Activated T-cell treated with anti-CD3 and anti-CD28 coated beads, Interleukin-2, amount 50 U/mL, for 4 hours (primary cell): ENCODE data around the gene SIL1. TPM values are rescaled to one million over a fixed set of nuclear protein-coding genes. Genes with fewer than 3 reads are reported as not detected.
"Not testable (repeated sequence)": the region's sequence is repeated elsewhere in the genome, so short reads cannot be mapped to it uniquely, and the experiment has no call there.

Experiments
- ATAC-seq, 2 donors: fragments of 200-7000 bp; cut with Tn5 transposase; one replicate each; pipeline ENCODE4 v1.10.0; 2021
- DNase-seq: peaks from one replicate; pipeline ENCODE4 v3.0.0-alpha.2; 2020
- H3K27me3 Mint-ChIP-seq: one replicate; pipeline ENCODE4 v1.8.0; 2021; ENCODE audit warnings: low read depth, mixed read lengths
- H3K36me3 Mint-ChIP-seq: one replicate; pipeline ENCODE4 v1.8.0; 2022; ENCODE audit warnings: mixed read lengths; ENCODE audit not compliant: insufficient read depth
- H3K4me1 Mint-ChIP-seq: one replicate; pipeline ENCODE4 v1.8.0; 2021; ENCODE audit warnings: low read depth, mixed read lengths
- H3K4me3 Mint-ChIP-seq: one replicate; pipeline ENCODE4 v1.8.0; 2021; ENCODE audit warnings: mild to moderate bottlenecking, moderate library complexity, mixed read lengths
- H3K9me3 Mint-ChIP-seq: one replicate; pipeline ENCODE4 v1.8.0; 2021; ENCODE audit warnings: mixed read lengths
- total RNA-seq, 3 donors: library from RNA; stranded (reverse); gene quantifications; one replicate each; pipeline ENCODE4 v1.2.1, GENCODE V29; 2021

Gene SIL1
- total RNA-seq, 3 donors from 2014 or later = 17.8 to 26.1 (median 22.9) TPM

DNA sequence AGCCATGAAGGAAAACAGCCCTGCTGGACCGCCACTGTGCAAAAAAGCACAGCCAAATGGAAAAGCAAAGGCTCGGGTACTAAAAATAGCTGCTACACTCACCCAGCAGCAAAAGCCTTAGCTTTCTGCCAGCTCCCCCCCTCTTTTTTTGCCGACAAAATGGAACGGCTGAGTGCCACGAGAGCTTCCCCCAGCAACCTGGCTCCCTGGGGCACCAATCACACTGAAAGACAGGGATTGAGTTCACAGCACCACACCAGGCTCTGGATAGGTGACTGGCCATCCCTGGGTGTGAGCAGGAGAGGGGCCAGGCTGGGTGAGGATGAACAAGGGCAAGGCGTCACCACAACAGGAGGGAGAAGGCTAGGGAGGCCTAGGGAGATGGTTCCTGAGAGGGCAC, 66.7 kb downstream of the SIL1 start:
- Mint-ChIP-seq H3K36me3 (peaks cover 14% of the 10 kb centered on the region), H3K4me3 (no peak overlapping the region), H3K9me3 (no peaks in the 10 kb centered on the region), H3K27me3 (no peaks in the 10 kb centered on the region), H3K4me1 (no peaks in the 10 kb centered on the region)
- ATAC-seq = no peak
- DNase-seq = no peak

DNA sequence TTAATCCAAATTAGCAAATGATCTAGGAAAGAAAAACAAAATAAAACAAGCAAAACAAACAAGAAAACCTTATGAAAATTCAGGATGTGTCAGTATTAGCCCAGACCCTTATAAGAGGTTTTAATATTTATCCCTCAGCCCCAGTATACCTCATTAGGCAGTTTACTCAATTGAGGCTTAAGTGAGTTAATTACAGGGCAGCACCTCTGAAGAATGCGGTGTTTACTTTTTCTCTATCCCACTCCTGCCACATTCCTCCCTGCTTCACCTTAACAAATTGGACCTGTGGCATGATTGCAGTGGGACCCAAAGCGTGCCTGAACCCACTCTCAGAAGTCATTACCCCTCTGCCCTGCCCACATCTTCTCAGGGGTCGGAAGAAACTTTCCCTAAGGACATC, 67.1 kb downstream of the SIL1 start:
- H3K4me3 Mint-ChIP-seq = no peak overlapping the region
- no peaks in the 10 kb centered on the region for H3K4me1 Mint-ChIP-seq
- DNase-seq (no peak), ATAC-seq (no peak)
- H3K9me3 Mint-ChIP-seq = no peaks in the 10 kb centered on the region
- H3K27me3 Mint-ChIP-seq = no peaks in the 10 kb centered on the region
- peaks cover 14% of the 10 kb centered on the region for H3K36me3 Mint-ChIP-seq

DNA sequence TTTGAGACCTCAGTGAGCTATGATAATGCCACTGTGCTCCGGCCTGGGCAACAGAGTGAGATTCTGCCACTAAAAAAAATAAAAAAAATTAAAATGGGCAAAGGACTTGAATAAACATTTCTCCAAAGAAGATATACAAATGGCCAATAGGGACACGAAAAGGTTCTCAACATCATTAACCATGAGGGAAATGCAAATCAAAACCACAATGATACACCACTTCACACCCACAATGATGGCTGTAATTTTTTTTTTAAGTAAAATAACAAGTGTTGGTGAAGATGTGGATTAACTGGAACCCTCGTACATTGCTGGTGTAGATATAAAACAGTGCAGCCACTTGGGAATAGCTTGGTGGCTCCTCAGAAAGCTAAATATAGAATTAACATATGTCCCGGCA, 68.0 kb downstream of the SIL1 start:
- DNase-seq = no peak
- Mint-ChIP-seq H3K4me3 (no peak overlapping the region), H3K27me3 (no peaks in the 10 kb centered on the region), H3K9me3 (no peaks in the 10 kb centered on the region), H3K36me3 (peaks cover 18% of the 10 kb centered on the region), H3K4me1 (no peaks in the 10 kb centered on the region)
- ATAC-seq = no peak

DNA sequence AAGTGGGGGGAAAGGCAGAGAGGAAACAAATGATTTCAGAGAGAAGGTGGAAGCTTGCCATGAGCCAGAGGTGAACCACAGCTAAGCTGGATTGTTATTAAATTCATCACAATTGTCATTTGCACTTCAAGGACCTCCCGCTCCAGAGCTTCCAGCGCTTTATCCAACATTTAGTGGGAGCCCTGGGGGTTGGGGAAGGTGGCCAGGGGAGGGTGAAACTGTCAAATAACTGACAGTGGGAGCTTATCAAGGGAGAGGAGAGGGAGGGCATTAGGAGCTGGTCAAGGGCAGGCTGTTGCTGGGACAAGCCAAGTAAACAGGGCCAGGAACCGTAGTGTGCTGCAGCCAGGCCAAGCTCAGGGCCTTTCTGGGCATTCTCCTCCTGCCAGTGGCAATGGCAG, 71.5 kb downstream of the SIL1 start:
- Mint-ChIP-seq H3K4me3 (no peak overlapping the region), H3K36me3 (peaks cover 26% of the 10 kb centered on the region), H3K4me1 (no peaks in the 10 kb centered on the region), H3K9me3 (no peaks in the 10 kb centered on the region), H3K27me3 (no peaks in the 10 kb centered on the region)
- no peak for DNase-seq
- ATAC-seq = no peak

DNA sequence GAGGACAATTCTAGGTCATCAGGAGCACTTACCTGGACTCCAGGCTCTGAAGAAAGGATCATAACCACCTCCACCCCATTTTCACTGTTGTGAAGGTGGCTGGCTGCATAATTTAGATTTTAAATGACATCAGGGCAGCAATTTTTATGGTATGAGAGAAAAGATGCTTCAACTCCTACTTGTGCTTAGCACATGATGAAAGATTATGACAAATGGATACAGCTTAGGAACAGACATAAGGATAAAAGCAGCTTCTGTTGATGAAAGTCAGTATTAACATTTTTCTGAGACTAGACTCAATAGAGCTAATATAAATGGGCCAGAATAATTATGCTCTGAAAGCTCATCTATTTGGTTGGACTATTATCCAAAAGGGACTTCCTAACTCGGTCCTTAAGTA, 72.2 kb downstream of the SIL1 start:
- Mint-ChIP-seq H3K4me1 (no peaks in the 10 kb centered on the region), H3K36me3 (peaks cover 26% of the 10 kb centered on the region)
- ATAC-seq = no peak

DNA sequence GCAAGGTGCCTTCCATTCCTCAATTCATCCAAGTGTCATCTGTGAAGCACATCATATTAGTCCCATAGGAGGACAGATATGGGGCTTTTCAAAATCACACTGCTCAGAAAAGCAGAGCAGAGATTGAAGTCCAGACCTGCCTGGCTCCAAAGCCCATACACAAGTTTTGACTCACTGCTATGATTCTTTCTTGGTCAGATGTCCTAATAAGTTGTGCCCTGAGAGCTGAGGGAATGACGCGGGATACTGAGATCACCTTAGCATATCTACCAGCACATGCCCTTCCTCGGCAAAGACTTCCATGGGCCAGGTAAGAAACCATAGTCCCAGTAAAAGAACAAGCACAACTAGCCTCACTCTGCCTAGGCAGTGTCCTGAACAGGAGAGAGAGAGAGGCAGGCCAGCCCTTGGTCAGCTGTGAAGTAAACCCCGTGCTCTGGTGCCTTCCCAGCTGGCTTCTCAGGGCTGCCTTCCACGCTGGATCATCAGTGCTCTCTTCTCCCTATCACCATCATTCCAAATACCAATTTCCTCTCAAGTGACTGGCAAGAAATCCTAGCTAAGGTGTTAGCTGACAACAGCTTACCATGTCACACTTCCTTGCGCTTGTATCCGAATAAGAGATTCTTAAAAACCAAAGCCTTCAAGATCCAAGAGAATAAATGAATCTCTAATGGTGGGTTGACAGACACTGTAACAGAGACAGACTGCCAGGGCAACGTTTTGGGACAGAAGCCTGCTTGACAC, 73.2 kb downstream of the SIL1 start:
- no peak for DNase-seq
- no peaks in the 10 kb centered on the region for H3K9me3 Mint-ChIP-seq
- H3K36me3 Mint-ChIP-seq = peaks cover 32% of the 10 kb centered on the region
- H3K4me3 Mint-ChIP-seq = no peak overlapping the region
- ATAC-seq = no peak
- H3K27me3 Mint-ChIP-seq = no peaks in the 10 kb centered on the region
- H3K4me1 Mint-ChIP-seq = no peaks in the 10 kb centered on the region

More for the DNA sequence above, 72.2 kb downstream of the SIL1 start:
- DNase-seq = no peak
- Mint-ChIP-seq H3K4me3 (no peak overlapping the region), H3K27me3 (no peaks in the 10 kb centered on the region), H3K9me3 (no peaks in the 10 kb centered on the region)

DNA sequence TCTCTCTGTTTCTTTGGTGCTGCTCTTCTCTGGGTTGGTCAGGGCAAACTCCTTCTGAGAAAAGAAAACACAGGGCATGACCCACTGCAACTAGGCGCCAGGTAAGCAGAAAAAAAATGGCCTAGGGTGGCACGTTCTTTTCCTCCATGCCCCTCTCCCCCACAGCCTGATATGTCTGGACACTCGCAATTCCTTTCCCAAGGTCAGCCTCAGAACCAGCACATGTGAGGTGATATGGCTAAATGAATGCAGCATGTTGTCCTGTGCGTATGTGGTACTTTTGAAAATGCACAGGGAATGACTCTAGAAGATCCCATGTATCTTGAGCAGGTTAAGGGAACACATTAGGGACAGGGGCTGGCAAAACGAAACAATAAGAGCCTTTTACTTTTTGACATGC, 77.0 kb downstream of the SIL1 start:
- ATAC-seq (no peak), DNase-seq (no peak)
- no peaks in the 10 kb centered on the region for H3K4me1 Mint-ChIP-seq
- no peaks in the 10 kb centered on the region for H3K27me3 Mint-ChIP-seq
- H3K36me3 Mint-ChIP-seq = peaks cover 35% of the 10 kb centered on the region
- H3K4me3 Mint-ChIP-seq = no peak overlapping the region
- H3K9me3 Mint-ChIP-seq = no peaks in the 10 kb centered on the region

DNA sequence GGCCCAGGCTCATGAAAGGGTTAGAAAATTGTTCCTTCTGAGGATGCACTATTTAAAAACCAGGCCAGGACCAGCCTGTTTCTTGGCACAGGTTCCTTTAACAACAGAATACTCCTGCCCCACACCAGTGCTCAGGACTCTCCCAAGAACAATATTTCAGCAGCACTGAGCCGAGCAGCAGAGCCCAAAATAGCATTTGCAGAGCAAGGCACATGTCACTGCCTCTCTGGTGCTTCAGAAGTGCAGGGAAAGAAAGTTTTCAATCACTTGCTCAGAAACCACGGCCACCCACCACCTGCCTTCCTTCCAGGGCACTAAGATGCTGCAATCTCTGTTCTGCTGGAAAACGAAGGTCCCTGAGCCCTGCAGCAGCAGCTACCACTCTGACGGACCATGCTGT, 77.6 kb downstream of the SIL1 start:
- no peaks in the 10 kb centered on the region for H3K4me1 Mint-ChIP-seq
- H3K9me3 Mint-ChIP-seq = no peaks in the 10 kb centered on the region
- no peak overlapping the region for H3K4me3 Mint-ChIP-seq
- H3K27me3 Mint-ChIP-seq = no peaks in the 10 kb centered on the region
- DNase-seq (no peak), ATAC-seq (no peak)
- H3K36me3 Mint-ChIP-seq = peaks cover 35% of the 10 kb centered on the region

DNA sequence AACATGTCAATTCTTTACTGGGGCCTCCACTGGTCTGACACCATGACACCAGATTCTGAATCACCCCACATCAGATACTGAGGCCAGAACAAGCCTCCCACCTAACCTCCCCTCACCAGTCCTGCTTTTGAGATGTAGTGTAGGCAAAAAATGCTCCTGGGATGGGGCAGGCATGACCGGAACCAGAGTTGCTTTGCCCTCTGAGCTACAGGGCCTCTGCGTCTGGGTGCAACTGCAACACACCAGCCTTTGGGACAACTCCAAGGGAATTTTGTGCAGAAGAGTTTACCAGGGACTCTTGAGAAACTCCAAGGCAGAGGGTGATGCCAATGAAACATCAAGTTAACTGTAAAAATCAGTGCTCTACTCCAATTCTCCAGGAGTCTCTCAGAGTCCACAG, 79.4 kb downstream of the SIL1 start:
- Mint-ChIP-seq H3K4me1 (no peaks in the 10 kb centered on the region), H3K36me3 (peaks cover 35% of the 10 kb centered on the region), H3K4me3 (no peak overlapping the region), H3K27me3 (no peaks in the 10 kb centered on the region), H3K9me3 (no peaks in the 10 kb centered on the region)
- DNase-seq (no peak), ATAC-seq (no peak)

DNA sequence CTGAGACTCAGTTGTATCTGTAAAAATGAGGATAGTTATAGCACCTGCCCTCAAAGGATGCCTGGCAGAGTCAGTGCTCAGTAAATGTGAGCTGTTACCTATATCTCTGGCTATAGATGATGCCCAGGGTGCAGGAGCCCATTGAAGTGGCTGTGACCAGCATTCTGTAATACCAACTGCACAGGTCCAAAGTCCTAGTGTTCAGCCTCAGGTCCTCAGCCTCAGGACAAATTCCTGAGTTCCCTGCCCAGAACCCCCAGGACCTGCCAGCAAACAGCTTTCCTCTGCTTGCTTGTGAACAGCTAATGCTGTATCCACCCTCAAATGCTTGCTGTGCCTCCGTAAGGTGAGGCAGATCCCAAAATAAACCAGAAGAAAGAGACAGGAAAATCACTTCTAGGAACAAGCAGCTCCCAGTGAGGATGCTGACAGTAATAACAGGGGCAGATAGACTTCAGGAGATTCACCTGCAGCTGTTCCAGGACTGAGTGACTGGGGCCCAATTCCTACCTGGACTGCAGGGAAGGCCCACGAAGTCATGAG, 80.8 kb downstream of the SIL1 start:
- H3K9me3 Mint-ChIP-seq = no peaks in the 10 kb centered on the region
- DNase-seq (no peak), ATAC-seq (no peak)
- H3K27me3 Mint-ChIP-seq = no peaks in the 10 kb centered on the region
- H3K4me1 Mint-ChIP-seq = no peaks in the 10 kb centered on the region
- no peak overlapping the region for H3K4me3 Mint-ChIP-seq
- peaks cover 37% of the 10 kb centered on the region for H3K36me3 Mint-ChIP-seq

DNA sequence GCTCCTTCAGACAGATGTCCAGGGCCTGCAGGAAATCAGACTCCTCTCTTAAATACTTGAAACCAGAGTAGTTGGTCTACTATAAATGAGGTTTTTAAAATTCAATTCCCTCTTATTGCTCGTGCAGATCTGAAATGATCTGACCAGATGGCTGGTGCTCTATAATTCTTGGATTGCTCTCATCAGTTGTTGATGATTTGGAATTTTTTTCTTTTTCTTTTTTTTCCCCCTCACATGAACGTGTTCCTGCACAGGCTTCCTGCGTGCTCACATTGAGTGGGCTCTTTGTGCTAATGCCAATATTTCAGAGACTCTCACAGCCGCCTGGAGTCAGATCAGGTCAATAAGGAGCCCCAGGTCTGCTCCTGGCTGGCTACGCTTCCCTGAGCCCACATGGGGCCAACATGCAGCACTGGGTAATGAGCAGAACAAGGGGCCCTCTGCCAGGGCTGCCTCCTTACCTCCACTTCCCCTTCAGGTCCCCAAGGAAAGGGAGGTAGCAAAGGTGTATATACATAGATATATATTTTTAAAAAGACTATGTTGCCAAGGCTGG, 82.0 kb downstream of the SIL1 start:
- no peak for ATAC-seq
- no peaks in the 10 kb centered on the region for H3K9me3 Mint-ChIP-seq
- no peak overlapping the region for H3K4me3 Mint-ChIP-seq
- no peaks in the 10 kb centered on the region for H3K27me3 Mint-ChIP-seq
- H3K4me1 Mint-ChIP-seq = no peaks in the 10 kb centered on the region
- no peak for DNase-seq
- H3K36me3 Mint-ChIP-seq = peaks cover 34% of the 10 kb centered on the region

DNA sequence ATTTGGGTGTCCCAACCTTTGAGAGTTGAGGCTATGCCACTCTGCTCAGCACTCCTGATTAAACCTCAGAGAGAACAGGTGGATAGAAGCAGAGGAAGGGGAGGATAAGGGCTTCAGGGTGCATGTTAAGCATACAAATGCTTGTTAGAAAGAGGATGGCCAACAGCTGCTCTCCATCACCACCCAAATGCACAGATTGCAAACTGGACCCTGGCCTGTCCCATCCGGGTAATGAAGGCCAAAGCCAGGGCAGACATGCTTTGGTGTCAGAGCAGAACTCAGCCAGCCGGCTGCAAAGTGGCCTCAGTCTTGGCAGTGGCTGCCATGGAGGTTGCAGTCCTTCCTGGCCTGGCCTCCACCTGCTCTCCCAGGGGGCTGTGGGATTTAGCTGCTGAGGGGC, 84.3 kb downstream of the SIL1 start:
- ATAC-seq (no peak), DNase-seq (no peak)
- no peak overlapping the region for H3K4me3 Mint-ChIP-seq
- no peaks in the 10 kb centered on the region for H3K4me1 Mint-ChIP-seq
- no peaks in the 10 kb centered on the region for H3K9me3 Mint-ChIP-seq
- no peaks in the 10 kb centered on the region for H3K27me3 Mint-ChIP-seq
- peaks cover 28% of the 10 kb centered on the region for H3K36me3 Mint-ChIP-seq

DNA sequence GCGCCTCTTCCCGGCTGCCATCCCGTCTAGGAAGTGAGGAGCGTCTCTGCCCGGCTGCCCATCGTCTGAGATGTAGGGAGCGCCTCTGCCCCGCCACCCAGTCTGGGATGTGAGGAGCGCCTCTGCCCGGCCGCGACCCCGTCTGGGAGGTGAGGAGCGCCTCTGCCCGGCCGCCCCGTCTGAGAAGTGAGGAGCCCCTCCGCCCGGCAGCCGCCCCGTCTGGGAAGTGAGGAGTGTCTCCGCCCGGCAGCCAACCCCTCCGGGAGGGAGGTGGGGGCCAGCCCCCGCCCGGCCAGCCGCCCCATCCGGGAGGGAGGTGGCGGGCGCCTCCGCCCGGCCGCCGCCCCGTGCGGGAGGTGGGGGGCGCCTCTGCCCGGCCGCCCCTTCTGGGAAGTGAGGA, 85.8 kb downstream of the SIL1 start:
- not testable (repeated sequence) for H3K27me3 Mint-ChIP-seq, H3K9me3 Mint-ChIP-seq, ATAC-seq, H3K4me1 Mint-ChIP-seq, DNase-seq, H3K4me3 Mint-ChIP-seq
- H3K36me3 Mint-ChIP-seq = peaks cover 19% of the 10 kb centered on the region

DNA sequence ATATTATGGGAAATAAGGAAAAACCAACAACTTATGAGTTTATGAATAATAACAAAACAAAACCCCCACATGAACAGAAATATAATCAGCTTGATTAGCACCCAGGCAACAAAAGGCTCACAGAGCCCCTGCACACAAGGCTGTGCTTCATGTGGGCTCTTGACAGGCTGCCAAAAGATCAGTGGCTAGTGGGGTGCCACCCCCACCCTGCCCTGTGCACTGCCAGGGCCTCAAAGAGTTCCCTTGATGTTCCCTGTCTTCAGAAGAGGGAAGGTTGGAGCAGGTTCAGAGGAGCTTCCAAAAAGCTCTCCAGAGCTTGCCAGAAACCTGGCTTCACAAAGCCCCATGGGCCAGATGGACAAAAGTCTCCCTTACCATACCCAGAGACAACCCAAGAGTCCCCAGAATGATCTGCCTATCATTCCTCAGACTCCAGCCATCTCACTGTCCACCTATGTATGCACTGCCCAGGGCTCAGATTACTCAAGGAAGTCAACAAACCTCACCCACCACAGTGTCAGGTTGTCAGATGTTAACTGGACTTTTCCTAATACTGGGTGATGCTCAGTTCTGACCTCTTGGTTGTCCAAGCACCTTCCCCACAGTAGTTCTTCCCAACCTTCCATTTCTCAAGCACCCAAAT, 87.5 kb downstream of the SIL1 start:
- Mint-ChIP-seq H3K36me3 (peaks cover 13% of the 10 kb centered on the region), H3K27me3 (no peaks in the 10 kb centered on the region), H3K9me3 (no peaks in the 10 kb centered on the region), H3K4me1 (no peaks in the 10 kb centered on the region), H3K4me3 (no peak overlapping the region)
- ATAC-seq = no peak
- DNase-seq = no peak
